Activated CD4-positive, alpha-beta T cell treated with anti-CD3 and anti-CD28 coated beads, Interleukin-2, amount 10 ng/mL, durations not matched to agents 24 days and 14 days (primary cell): ENCODE data around the gene EGFL8. TPM values are rescaled to one million over a fixed set of nuclear protein-coding genes. Genes with fewer than 3 reads are reported as not detected.

Source experiments
- DNase-seq: peaks from one replicate; pipeline ENCODE4 v3.0.0; 2022
- H3K27ac Mint-ChIP-seq: one replicate; pipeline ENCODE4 v1.8.0; 2022; ENCODE audit warnings: mild to moderate bottlenecking, mixed read lengths
- H3K27me3 Mint-ChIP-seq: one replicate; pipeline ENCODE4 v1.8.0; 2022; ENCODE audit warnings: mixed read lengths
- H3K36me3 Mint-ChIP-seq: one replicate; pipeline ENCODE4 v1.8.0; 2022; ENCODE audit warnings: low read depth, mild to moderate bottlenecking, mixed read lengths
- H3K4me1 Mint-ChIP-seq: one replicate; pipeline ENCODE4 v1.8.0; 2021; ENCODE audit warnings: mixed read lengths
- H3K4me3 Mint-ChIP-seq: one replicate; pipeline ENCODE4 v1.8.0; 2022; ENCODE audit warnings: mild to moderate bottlenecking, moderate library complexity, mixed read lengths
- H3K9me3 Mint-ChIP-seq: one replicate; pipeline ENCODE4 v1.8.0; 2021; ENCODE audit warnings: mixed read lengths
- intact Hi-C: fragments of 100-400 bp; cut with micrococcal nuclease; formaldehyde crosslinking; loops from one replicate; pipeline ENCODE4 v1.15.1; 2023
- total RNA-seq: library from RNA; stranded (reverse); gene quantifications from 2 replicates; pipeline ENCODE4 v1.2.3, GENCODE V29; 2022

EGFL8 gene
- total RNA-seq, 1 donor from 2014 or later = 8.6 TPM

DNA sequence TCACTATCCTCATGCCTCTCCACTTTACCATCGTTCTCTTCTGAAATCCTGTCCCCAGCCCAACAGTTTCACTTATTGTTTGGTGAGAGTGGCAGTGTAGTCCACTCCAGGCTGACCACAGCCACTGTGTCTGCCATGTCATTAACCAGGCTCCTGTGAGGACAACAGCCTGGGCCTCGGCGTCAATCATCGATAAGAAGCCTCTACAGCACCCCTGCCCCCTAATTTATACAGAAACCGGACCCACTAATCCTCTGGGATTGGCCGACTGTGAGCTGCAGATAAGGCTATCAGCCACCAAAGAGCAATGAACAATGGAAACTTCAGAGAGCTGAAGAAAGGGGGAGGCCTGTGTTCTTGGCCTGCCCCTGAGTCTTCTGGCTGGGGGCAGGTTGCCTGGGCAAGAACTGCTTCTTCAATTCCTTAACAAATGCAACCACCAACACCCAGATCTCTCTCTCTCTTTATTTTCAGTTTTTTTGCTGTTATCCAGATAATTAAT is 3.4 kb downstream of the EGFL8 start:
- H3K9me3 Mint-ChIP-seq = no peaks in the 10 kb centered on the region
- no peak overlapping the region for H3K4me3 Mint-ChIP-seq
- intact Hi-C loops = no loop called here
- no peaks in the 10 kb centered on the region for H3K27me3 Mint-ChIP-seq
- peaks cover 26% of the 10 kb centered on the region for H3K36me3 Mint-ChIP-seq
- DNase-seq = no peak
- peaks cover 8% of the 10 kb centered on the region for H3K4me1 Mint-ChIP-seq
- H3K27ac Mint-ChIP-seq = no peak overlapping the region

DNA sequence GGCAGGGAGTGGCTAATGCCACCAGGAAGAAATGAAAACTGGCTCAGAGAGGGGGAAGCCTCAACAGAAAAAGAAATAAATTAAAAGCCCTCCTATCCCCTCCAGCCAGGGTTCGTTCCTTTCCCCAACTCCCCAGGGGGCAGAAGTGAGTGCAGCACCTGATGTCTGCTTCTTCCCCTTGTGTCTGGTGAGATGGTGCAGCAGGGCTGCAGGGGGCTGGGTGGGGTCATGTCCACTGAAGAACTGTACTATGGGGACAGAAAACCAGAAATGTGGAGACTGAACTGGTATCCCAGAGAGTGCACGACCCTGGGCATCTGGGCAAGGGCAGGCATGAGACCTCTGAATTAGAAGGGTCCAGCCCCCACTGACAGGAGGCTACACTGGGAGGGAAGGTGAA is 4.0 kb downstream of the EGFL8 start:
- Mint-ChIP-seq H3K4me1 (peaks cover 13% of the 10 kb centered on the region), H3K27ac (no peak overlapping the region), H3K4me3 (no peak overlapping the region), H3K27me3 (no peaks in the 10 kb centered on the region), H3K36me3 (peaks cover 26% of the 10 kb centered on the region), H3K9me3 (no peaks in the 10 kb centered on the region)
- DNase-seq = no peak
- intact Hi-C loops = no loop called here

DNA sequence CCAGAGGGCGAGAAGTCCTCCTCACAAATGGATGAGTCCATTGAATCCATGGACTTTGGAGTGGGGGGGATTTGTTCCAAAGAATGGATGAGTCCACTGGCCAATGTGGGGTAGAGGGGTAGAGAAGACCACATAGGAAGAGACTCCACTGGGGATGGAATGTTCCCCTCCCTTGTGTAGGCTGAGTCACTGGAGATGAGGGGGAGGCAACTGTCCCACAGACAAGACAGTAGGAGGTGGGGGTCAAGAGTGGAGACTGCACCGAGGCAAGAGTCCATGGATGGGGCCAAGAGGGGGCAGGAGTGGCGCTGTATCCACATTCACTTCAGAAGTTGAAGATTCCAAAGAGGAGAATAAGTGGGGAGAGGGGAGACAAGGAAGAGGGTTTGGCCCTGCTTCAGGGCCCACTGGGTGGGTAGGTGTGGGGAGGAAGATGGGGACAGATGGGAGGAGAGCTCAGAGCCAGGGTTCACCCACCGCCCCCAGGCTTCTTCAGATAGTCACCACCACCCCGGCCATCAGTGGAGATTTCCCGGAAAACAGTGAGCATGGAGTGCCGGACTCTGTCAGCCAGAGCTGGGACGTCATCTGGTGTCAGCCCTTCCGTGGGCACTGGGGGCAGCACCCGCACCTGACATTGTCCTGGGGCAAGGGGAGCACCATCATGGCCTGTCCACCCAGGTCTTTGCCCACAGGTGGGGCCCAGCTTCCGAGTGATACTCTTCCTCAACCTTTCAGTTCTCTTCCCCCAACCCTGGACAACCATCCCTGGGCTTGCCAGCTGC is 4.6 kb downstream of the EGFL8 start:
- Mint-ChIP-seq H3K27ac (peak overlapping the region; percentile 42), H3K9me3 (no peaks in the 10 kb centered on the region), H3K4me3 (no peak overlapping the region), H3K4me1 (peaks cover 19% of the 10 kb centered on the region), H3K36me3 (peaks cover 26% of the 10 kb centered on the region), H3K27me3 (no peaks in the 10 kb centered on the region)
- intact Hi-C loops = no loop called here
- no peak for DNase-seq

DNA sequence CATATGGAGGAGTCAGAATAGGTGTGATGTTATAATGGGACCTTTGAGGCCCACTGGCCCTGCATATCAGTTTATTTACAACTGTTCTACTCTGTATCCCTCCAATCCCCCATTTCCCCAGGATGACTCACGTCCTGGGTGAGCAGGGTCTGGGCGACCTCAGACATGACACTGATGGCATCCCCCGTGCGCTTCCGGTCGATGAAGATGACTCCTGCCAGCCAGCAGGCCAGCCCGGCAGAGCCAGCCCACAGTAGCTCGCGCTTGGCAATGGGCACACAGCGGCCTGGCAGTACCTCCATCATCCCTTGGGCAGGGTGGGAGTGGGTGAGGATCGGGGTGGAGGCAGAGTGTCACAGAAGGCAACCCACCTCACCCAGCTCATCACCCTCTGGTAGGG is 5.9 kb downstream of the EGFL8 start:
- H3K27ac Mint-ChIP-seq = no peak overlapping the region
- peaks cover 25% of the 10 kb centered on the region for H3K4me1 Mint-ChIP-seq
- H3K27me3 Mint-ChIP-seq = no peaks in the 10 kb centered on the region
- H3K36me3 Mint-ChIP-seq = peaks cover 24% of the 10 kb centered on the region
- no peak overlapping the region for H3K4me3 Mint-ChIP-seq
- no peak for DNase-seq
- intact Hi-C loops = loop anchor here (10.0 kb wide), 2 partner anchors 1035 to 1245 kb away; partner anchors contain the start of genes CUTA, HSD17B8, PHF1 and RING1
- no peaks in the 10 kb centered on the region for H3K9me3 Mint-ChIP-seq

DNA sequence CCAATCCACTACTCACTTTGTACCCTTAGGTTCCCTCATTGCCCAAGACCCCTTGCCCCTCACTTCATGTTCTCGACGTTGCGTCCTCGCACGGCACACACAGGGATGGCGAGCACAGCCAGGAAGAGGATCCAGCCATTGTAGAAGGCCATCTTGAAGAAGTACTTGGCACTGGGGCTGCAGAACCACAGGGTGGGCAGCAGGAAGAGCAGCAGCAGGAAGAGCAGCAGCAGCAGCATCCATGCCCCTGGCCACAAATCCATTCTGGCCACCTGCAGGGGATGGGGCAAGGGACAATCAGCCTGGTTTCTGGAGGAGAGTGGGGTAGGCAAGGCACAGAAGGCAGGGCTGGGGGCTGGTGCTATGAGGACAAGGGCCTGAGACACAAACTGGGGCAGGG is 6.8 kb downstream of the EGFL8 start:
- H3K4me3 Mint-ChIP-seq = no peak overlapping the region
- H3K27ac Mint-ChIP-seq = no peak overlapping the region
- H3K36me3 Mint-ChIP-seq = peaks cover 24% of the 10 kb centered on the region
- intact Hi-C loops = loop anchor here (10.0 kb wide), 2 partner anchors 1034 to 1244 kb away; partner anchors contain the start of genes CUTA, HSD17B8, PHF1 and RING1
- no peaks in the 10 kb centered on the region for H3K27me3 Mint-ChIP-seq
- DNase-seq = no peak
- H3K4me1 Mint-ChIP-seq = peaks cover 31% of the 10 kb centered on the region
- H3K9me3 Mint-ChIP-seq = no peaks in the 10 kb centered on the region

DNA sequence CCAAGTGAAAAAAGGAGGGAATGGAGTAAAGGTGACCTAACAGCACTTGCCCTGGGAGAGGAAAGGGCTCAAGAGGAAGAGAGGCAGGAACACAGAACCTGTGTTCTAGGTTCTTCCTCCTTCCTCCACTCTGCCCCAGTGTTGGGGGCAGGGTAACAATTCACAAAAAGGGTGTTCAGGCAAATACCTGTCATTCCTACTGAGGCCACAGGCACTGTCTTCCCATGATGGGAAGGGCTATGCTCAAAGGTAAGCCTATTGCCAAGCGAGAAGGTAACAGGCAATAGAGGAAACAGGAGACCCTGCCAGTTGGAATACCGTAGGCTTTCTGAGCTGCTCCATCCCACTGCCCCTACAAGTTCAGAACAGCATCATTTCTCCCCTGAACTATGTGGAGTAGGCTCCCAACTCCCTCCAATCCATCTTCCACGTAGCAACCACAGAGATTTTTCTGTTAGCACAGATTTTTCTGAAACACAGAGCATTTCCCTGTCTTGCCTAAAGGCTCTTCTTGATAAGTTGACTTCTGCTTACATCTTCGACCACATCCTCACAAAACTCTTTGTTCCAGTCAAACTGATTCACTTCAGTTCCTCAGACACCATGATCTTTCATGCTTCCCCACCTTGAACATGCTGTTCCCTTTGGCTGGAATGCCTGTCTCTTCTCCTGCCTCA is 8.8 kb downstream of the EGFL8 start:
- DNase-seq = no peak
- intact Hi-C loops = loop anchor here (10.0 kb wide), 2 partner anchors 1032 to 1242 kb away; partner anchors contain the start of genes CUTA, HSD17B8, PHF1 and RING1
- no peak overlapping the region for H3K4me3 Mint-ChIP-seq
- no peaks in the 10 kb centered on the region for H3K9me3 Mint-ChIP-seq
- H3K36me3 Mint-ChIP-seq = peaks cover 19% of the 10 kb centered on the region
- H3K27ac Mint-ChIP-seq = no peak overlapping the region
- H3K4me1 Mint-ChIP-seq = peaks cover 46% of the 10 kb centered on the region
- H3K27me3 Mint-ChIP-seq = no peaks in the 10 kb centered on the region

DNA sequence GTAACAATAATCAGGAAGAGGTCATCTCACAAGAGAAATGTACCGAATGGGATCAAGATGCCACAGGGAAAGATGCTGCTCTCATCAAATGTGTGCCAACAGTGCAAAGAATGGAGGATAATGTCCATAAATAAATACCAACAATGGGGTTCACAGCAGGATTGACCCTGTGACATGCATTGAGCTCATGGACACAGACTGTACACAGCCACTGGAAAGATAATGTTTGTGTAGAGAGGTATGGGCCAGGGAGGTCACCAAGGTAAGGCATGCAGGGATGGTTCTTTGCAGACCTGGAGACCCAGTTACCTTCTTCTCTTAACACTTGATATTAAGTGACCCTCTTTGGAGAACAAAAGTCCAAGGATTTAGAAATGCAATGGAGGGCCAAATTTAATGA is 10.0 kb downstream of the EGFL8 start:
- intact Hi-C loops = loop anchor here (10.0 kb wide), 2 partner anchors 1030 to 1240 kb away; partner anchors contain the start of genes CUTA, HSD17B8, PHF1 and RING1

DNA sequence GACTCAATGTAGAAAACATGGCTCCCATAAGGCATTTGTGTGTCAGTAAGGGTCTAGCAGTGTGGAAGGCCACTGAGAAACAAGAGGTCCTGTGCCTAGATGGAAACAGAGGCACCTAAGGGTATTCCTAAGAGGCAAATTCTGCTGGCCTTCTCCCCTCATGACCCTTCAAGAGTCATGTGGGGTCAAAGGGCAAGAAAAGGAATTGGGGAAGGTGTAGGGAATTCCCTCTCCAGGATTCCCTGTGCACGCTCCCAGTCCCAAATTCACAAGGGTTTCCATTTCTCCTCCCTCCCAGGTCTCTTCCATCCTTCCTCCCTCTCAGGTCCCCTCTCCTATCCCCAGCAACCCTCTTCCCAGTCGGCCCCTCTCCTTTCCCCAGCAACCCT is 10.9 kb downstream of the EGFL8 start:
- H3K27me3 Mint-ChIP-seq = no peaks in the 10 kb centered on the region
- no peaks in the 10 kb centered on the region for H3K9me3 Mint-ChIP-seq
- peaks cover 55% of the 10 kb centered on the region for H3K4me1 Mint-ChIP-seq
- H3K27ac Mint-ChIP-seq = peak overlapping the region; percentile 95
- no peak for DNase-seq
- H3K4me3 Mint-ChIP-seq = peak overlapping the region; percentile 86
- H3K36me3 Mint-ChIP-seq = peaks cover 19% of the 10 kb centered on the region
- intact Hi-C loops = loop anchor here (5.0 to 10.0 kb wide), 5 partner anchors 218 to 1239 kb away; partner anchors contain the start of genes BRD2, CUTA, HSD17B8 and NELFE

More for the DNA sequence above, 10.0 kb downstream of the EGFL8 start:
- Mint-ChIP-seq H3K4me1 (peaks cover 53% of the 10 kb centered on the region), H3K36me3 (peaks cover 24% of the 10 kb centered on the region), H3K4me3 (peak overlapping the region; percentile 86), H3K27me3 (no peaks in the 10 kb centered on the region), H3K9me3 (no peaks in the 10 kb centered on the region), H3K27ac (no peak overlapping the region)
- no peak for DNase-seq

DNA sequence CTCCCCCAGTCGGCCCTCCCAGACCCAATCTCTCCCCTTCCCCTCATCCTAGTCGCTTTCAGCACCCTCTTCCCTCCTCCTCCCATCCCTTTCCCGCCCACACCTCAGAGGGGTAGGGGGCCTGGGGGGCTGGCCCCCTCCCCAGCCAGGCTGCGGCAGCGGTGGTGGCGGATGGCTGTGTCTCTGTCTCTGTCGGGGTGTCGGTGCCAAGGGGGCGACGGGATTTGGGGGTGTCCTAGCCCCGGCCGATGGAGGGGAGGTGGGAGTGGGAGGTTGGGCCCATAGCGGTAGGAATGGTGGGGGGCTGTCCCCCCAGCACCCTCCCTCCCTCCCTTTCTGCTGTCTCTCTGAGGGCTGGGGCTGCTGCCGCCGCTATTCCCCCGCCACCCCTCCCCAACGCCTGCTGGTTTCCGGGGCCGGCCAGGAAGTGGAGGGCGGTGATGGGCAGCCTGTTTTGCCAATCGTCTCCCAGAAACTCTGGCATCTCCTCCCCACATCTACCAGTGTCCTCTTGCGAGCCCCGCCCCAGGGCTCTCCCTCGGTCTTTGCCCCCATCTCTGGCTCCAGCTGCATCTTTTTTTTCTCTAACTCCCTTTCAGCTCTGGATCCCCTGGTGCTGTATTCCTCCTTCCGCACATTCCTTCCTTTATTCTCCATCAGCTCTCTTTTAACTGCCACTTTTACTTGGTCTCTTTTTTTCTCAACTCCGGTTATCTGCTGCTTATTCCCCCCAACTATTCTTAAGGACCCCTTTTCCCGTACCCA is 11.5 kb downstream of the EGFL8 start, which contains the start of gene AGPAT1:
AGPAT1 (minus strand) TSS at position 374 of the 765 bp plus-strand sequence. CDS start 4,588 bp downstream, outside the sequence.
- Mint-ChIP-seq H3K27me3 (no peaks in the 10 kb centered on the region), H3K9me3 (no peaks in the 10 kb centered on the region), H3K27ac (peak within 1 kb of the TSS; percentile 95), H3K4me3 (peak within 1 kb of the TSS; percentile 86), H3K4me1 (peaks cover 58% of the 10 kb centered on the region), H3K36me3 (peaks cover 20% of the 10 kb centered on the region)
- peak; percentile 99 for DNase-seq
- intact Hi-C loops = loop anchor here (1.0 to 10.0 kb wide), 7 partner anchors 22 to 1239 kb away; partner anchors contain the start of genes BRD2, CUTA, DXO and HSD17B8

DNA sequence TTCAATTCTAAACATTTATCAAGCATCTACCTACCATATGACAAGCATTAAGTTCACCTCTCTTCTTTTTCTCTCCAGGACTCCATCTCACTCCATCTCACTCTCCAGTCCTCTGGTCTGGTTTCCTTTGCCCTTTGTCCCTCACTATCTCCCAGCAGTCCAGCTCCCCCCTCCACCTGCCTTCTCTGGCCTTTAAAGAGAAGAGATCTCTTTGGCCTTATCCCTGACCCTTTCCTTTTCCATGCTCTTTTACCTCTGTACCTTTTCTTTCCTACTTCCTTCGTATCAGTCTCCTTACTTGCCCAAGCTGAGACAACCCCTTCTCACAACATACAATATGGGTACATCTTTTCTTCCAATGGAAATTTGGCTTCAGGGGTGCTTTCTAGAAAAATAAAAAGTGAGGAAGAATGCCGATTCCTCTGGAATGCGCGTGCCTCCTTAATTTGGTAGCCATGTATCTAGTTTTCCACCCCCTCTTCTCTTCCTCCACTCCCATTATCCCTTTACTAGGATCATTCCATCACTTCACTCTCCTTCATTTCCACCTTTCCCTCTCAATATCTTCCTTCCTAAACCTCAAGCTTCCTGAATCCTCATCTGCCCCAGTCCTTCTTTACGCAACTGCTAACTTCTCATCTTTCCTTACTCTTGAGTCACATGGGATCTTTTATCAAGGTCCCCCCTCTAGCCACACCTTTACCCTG is 12.2 kb downstream of the EGFL8 start:
- peak overlapping the region; percentile 95 for H3K27ac Mint-ChIP-seq
- H3K4me3 Mint-ChIP-seq = peak overlapping the region; percentile 86
- H3K27me3 Mint-ChIP-seq = no peaks in the 10 kb centered on the region
- intact Hi-C loops = loop anchor here (1.0 to 10.0 kb wide), 7 partner anchors 22 to 1238 kb away; partner anchors contain the start of genes BRD2, CUTA, DXO and HSD17B8
- DNase-seq = no peak
- H3K36me3 Mint-ChIP-seq = peaks cover 25% of the 10 kb centered on the region
- H3K4me1 Mint-ChIP-seq = peaks cover 59% of the 10 kb centered on the region
- H3K9me3 Mint-ChIP-seq = no peaks in the 10 kb centered on the region

DNA sequence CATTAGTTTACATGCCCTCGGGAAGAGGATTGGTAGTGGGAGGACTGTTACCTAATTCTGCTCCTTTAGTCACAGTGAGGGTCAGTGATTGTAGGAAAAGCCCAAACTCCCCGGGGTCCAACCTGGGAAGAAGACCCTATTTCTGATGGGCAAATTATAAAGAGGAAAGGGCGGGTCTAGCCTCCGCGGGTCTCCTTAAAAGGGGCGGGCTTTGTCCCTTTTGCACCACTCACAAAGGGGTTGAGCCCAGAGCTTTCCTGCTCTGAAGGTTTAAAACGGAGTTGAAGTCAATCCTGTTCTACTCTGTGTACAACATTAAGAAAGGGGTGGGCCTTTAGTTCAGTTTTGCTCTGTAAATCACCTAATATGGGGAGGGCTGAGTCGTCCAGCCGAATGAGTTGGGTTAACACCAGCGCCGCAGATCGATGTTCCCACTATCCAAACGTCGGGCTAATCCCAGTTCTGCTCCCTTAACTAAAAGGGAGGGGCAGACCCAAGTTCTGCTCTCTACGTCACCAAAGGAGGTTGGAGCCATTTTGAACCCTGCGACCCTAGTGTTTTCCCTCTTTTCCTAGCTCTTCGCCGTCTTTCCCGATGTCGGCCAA is 12.9 kb downstream of the EGFL8 start:
- Mint-ChIP-seq H3K27ac (peak overlapping the region; percentile 95), H3K4me3 (peak overlapping the region; percentile 86), H3K4me1 (peaks cover 59% of the 10 kb centered on the region), H3K9me3 (no peaks in the 10 kb centered on the region), H3K36me3 (peaks cover 29% of the 10 kb centered on the region), H3K27me3 (no peaks in the 10 kb centered on the region)
- DNase-seq = peak; percentile 86
- intact Hi-C loops = loop anchor here (5.0 to 10.0 kb wide), 5 partner anchors 220 to 1238 kb away; partner anchors contain the start of genes BRD2, CUTA, HSD17B8 and NELFE
